Measurements from ENCODE around the gene CAMK1. TPM values are rescaled to one million over a fixed set of nuclear protein-coding genes. Genes with fewer than 3 reads are reported as not detected.

Gene CAMK1
- polyA plus RNA-seq, 1 donor (not counting 4 experiments of a cell fraction or from before 2014, with no cell fraction given) = 2.3 TPM

DNA sequence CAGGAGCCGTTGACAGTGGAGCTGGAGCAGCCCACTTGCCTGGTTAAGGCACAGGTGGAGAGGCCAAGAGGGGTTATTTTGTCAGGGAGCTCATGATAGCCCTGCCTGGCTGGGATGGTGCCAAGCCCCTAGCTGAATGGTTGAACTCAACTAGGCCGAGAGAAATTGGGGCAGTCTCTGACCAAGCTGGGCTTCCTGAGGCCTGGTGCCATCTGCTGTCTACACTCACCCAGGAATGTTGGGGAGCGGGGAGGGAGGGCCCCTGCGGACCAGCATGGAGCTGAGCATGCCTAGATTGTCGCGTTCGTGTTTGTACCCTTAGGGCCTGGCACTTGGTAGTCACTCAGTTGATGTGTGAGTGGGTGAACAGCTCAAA, 37.0 kb downstream of the CAMK1 start:
- H3K4me3 ChIP-seq (ENCODE audit: control insufficient read depth in 2 of 3, extremely low read depth in 1 of 3, insufficient read depth in 2 of 3, low read depth in 1 of 3, low read length in 3 of 3) = peak overlapping the region; percentile 73 to 95 (median 82)
- peak overlapping the region; percentile 97 for H3K27ac ChIP-seq (ENCODE audit: control insufficient read depth, insufficient read depth, low read length)
- H2AFZ ChIP-seq (ENCODE audit: control insufficient read depth, low read length) = no peak overlapping the region
- H3K4me1 ChIP-seq (ENCODE audit: control insufficient read depth, extremely low read depth, insufficient read depth, low read length) = peaks cover 15% of the 10 kb centered on the region
- H3K27me3 ChIP-seq (ENCODE audit: control insufficient read depth, extremely low read depth, insufficient read depth, low read length) = no peaks in the 10 kb centered on the region
- DNase-seq (ENCODE audit: low read depth, low spot score) (no peak), FAIRE-seq (no peak)
- no peaks in the 10 kb centered on the region for H3K9me1 ChIP-seq (ENCODE audit: control insufficient read depth, extremely low read depth, insufficient read depth, low read length)
- no peak for TF ChIP-seq EZH2 (IDR thresholded peaks at IDR 0.05; ENCODE audit: low read length)
- TF ChIP-seq, protein P1, sequence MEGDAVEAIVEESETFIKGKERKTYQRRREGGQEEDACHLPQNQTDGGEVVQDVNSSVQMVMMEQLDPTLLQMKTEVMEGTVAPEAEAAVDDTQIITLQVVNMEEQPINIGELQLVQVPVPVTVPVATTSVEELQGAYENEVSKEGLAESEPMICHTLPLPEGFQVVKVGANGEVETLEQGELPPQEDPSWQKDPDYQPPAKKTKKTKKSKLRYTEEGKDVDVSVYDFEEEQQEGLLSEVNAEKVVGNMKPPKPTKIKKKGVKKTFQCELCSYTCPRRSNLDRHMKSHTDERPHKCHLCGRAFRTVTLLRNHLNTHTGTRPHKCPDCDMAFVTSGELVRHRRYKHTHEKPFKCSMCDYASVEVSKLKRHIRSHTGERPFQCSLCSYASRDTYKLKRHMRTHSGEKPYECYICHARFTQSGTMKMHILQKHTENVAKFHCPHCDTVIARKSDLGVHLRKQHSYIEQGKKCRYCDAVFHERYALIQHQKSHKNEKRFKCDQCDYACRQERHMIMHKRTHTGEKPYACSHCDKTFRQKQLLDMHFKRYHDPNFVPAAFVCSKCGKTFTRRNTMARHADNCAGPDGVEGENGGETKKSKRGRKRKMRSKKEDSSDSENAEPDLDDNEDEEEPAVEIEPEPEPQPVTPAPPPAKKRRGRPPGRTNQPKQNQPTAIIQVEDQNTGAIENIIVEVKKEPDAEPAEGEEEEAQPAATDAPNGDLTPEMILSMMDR (optimal IDR thresholded peaks at IDR 0.05 in 1 of 3, IDR thresholded peaks at IDR 0.05 in 1 of 3, conservative IDR thresholded peaks at IDR 0.05 in 1 of 3; ENCODE audit: extremely low read depth in 1 of 3, insufficient read depth in 2 of 3, low read length in 3 of 3) = peak; percentile 11 to 40 (median 16)
- H3K9ac ChIP-seq (ENCODE audit: control insufficient read depth, extremely low read depth, insufficient read depth, low read length) = peak overlapping the region; percentile 98
- dilution Hi-C loops (cut with MboI; ENCODE audit: extremely low pct_ligation_motif_present, low sequenced_read_pairs) = no loop called here
- peaks cover 8% of the 10 kb centered on the region for H4K20me1 ChIP-seq (ENCODE audit: control insufficient read depth, extremely low read depth, insufficient read depth, low read length)
- no peaks in the 10 kb centered on the region for H3K9me3 ChIP-seq (ENCODE audit: control insufficient read depth, low read depth, low read length)
- peaks cover 44% of the 10 kb centered on the region for H3K79me2 ChIP-seq (ENCODE audit: control insufficient read depth, insufficient read depth, low read length)
- peak overlapping the region; percentile 100 for H3K4me2 ChIP-seq (ENCODE audit: control insufficient read depth, extremely low read depth, insufficient read depth, low read depth, low read length)
- H3K36me3 ChIP-seq (ENCODE audit: control insufficient read depth in 2 of 2, extremely low read depth in 1 of 2, insufficient read depth in 2 of 2, low read length in 2 of 2) = peaks cover 19 to 21% of the 10 kb centered on the region in 2 experiments

DNA sequence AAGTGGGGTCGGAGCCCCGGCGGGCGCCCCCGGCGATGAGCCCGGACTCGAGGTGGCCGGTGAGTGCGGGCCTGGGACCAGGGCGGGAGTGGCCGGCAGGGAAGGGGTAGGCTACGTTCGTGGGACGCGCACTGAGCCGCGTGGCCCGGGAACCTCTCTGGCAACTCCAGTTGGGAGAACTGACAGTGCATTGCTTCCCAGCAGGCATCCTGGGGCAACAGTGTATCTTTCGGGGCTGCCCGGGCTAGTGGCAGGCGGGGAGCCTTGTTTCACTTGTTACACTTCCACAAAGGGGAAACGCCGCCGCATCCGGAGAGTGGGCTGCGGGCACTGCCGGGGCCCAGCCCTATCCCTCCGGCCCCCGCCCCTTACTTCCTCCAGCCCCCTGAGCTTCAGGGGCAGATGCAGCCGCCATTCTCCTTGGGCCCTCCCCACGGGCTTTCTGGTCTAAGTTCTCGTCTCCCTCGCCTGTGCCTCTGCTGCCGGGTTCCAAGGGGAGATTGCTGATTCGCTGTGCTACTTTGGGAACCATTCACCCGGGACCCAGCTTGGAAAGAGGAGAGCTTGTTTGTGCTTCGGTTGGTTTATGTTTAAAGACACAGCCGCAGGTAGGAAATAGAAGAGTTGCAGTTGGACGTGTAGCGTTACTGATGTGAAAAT, 37.5 kb downstream of the CAMK1 start:
- H3K27me3 ChIP-seq (ENCODE audit: control insufficient read depth, extremely low read depth, insufficient read depth, low read length) = no peaks in the 10 kb centered on the region
- peaks cover 42% of the 10 kb centered on the region for H3K79me2 ChIP-seq (ENCODE audit: control insufficient read depth, insufficient read depth, low read length)
- no peaks in the 10 kb centered on the region for H3K9me3 ChIP-seq (ENCODE audit: control insufficient read depth, low read depth, low read length)
- peaks cover 16% of the 10 kb centered on the region in 2 experiments for H3K36me3 ChIP-seq (ENCODE audit: control insufficient read depth in 2 of 2, extremely low read depth in 1 of 2, insufficient read depth in 2 of 2, low read length in 2 of 2)
- H4K20me1 ChIP-seq (ENCODE audit: control insufficient read depth, extremely low read depth, insufficient read depth, low read length) = peaks cover 6% of the 10 kb centered on the region
- peak overlapping the region; percentile 97 for H3K27ac ChIP-seq (ENCODE audit: control insufficient read depth, insufficient read depth, low read length)
- peak overlapping the region; percentile 73 to 95 (median 82) for H3K4me3 ChIP-seq (ENCODE audit: control insufficient read depth in 2 of 3, extremely low read depth in 1 of 3, insufficient read depth in 2 of 3, low read depth in 1 of 3, low read length in 3 of 3)
- FAIRE-seq (no peak), DNase-seq (ENCODE audit: low read depth, low spot score) (no peak)
- TF ChIP-seq, protein P1 (optimal IDR thresholded peaks at IDR 0.05 in 1 of 3, IDR thresholded peaks at IDR 0.05 in 1 of 3, conservative IDR thresholded peaks at IDR 0.05 in 1 of 3; ENCODE audit: extremely low read depth in 1 of 3, insufficient read depth in 2 of 3, low read length in 3 of 3) = no peak
- TF ChIP-seq EZH2 (IDR thresholded peaks at IDR 0.05; ENCODE audit: low read length) = no peak
- peak overlapping the region; percentile 100 for H3K4me2 ChIP-seq (ENCODE audit: control insufficient read depth, extremely low read depth, insufficient read depth, low read depth, low read length)
- H2AFZ ChIP-seq (ENCODE audit: control insufficient read depth, low read length) = peak overlapping the region; percentile 96
- dilution Hi-C loops (cut with MboI; ENCODE audit: extremely low pct_ligation_motif_present, low sequenced_read_pairs) = no loop called here
- no peaks in the 10 kb centered on the region for H3K9me1 ChIP-seq (ENCODE audit: control insufficient read depth, extremely low read depth, insufficient read depth, low read length)
- peaks cover 15% of the 10 kb centered on the region for H3K4me1 ChIP-seq (ENCODE audit: control insufficient read depth, extremely low read depth, insufficient read depth, low read length)
- peak overlapping the region; percentile 98 for H3K9ac ChIP-seq (ENCODE audit: control insufficient read depth, extremely low read depth, insufficient read depth, low read length)
